DOHH2 (cell line): ENCODE measurements around the gene KRTAP10-1.

ENCODE experiments used
- H3F3A ChIP-seq: fragments of 200-600 bp; sonication (generic), shearing (Covaris generic); 2 replicates; pipeline ENCODE4 v1.6.0; 2016; ENCODE audit warnings: antibody characterized with exemption, mild to moderate bottlenecking; ENCODE audit not compliant: control insufficient read depth, insufficient read depth
- H3K27ac ChIP-seq: fragments of 200-600 bp; sonication (generic); 2 replicates; pipeline ENCODE4 v1.5.1; 2014; ENCODE audit warnings: low read depth, mild to moderate bottlenecking, low read length, moderate library complexity
- H3K27me3 ChIP-seq: fragments of 200-600 bp; sonication (generic); 2 replicates; pipeline ENCODE4 v1.6.1; 2014; ENCODE audit warnings: mild to moderate bottlenecking, low read length, mixed read lengths; ENCODE audit not compliant: control insufficient read depth
- H3K36me3 ChIP-seq: fragments of 200-600 bp; sonication (generic); 2 replicates; pipeline ENCODE4 v1.6.1; 2014; ENCODE audit warnings: mild to moderate bottlenecking, low read length, moderate library complexity, mixed read lengths; ENCODE audit not compliant: control insufficient read depth
- H3K4me1 ChIP-seq: fragments of 200-600 bp; sonication (generic); 2 replicates; pipeline ENCODE4 v1.6.1; 2014; ENCODE audit warnings: mild to moderate bottlenecking, low read length, mixed read lengths; ENCODE audit not compliant: control insufficient read depth
- H3K4me2 ChIP-seq: fragments of 200-600 bp; sonication (generic); 2 replicates; pipeline ENCODE4 v1.6.0; 2014; ENCODE audit warnings: mild to moderate bottlenecking, low read length, moderate library complexity
- H3K4me3 ChIP-seq: fragments of 200-600 bp; sonication (generic); 2 replicates; pipeline ENCODE4 v1.5.1; 2014; ENCODE audit warnings: mild to moderate bottlenecking, low read length, mixed read lengths
- H3K79me2 ChIP-seq: fragments of 200-600 bp; sonication (generic); 2 replicates; pipeline ENCODE4 v1.6.1; 2014; ENCODE audit warnings: mild to moderate bottlenecking, low read length, mixed read lengths; ENCODE audit not compliant: control insufficient read depth
- H3K9me2 ChIP-seq: fragments of 200-600 bp; sonication (generic); replicated peaks from 2 replicates; pipeline ENCODE4 v1.6.1; 2014; ENCODE audit warnings: mild to moderate bottlenecking, low read length, mixed read lengths; ENCODE audit not compliant: control insufficient read depth
- H3K9me3 ChIP-seq: fragments of 200-600 bp; sonication (generic); 2 replicates; pipeline ENCODE4 v1.6.1; 2014; ENCODE audit warnings: antibody characterized with exemption, low read length, mixed read lengths; ENCODE audit not compliant: control insufficient read depth, insufficient read depth
- H4K20me1 ChIP-seq: fragments of 200-600 bp; sonication (generic); 2 replicates; pipeline ENCODE4 v1.6.0; 2014; ENCODE audit warnings: low read depth, mild to moderate bottlenecking, antibody characterized with exemption, low read length, moderate library complexity; ENCODE audit not compliant: control insufficient read depth, insufficient read depth
- EZH2phosphoT487 ChIP-seq: fragments of 200-600 bp; sonication (generic); IDR thresholded peaks from 2 replicates; pipeline ENCODE4 v1.6.1; 2017; ENCODE audit warnings: borderline replicate concordance, mild to moderate bottlenecking, antibody characterized with exemption, low read length, moderate library complexity, mixed read lengths
- TF ChIP-seq, protein P1 (sequence below): fragments of 200-600 bp; sonication (generic); IDR thresholded peaks from one replicate; pipeline ENCODE4 v1.5.1; 2014; ENCODE audit warnings: antibody characterized with exemption, mild to moderate bottlenecking, low read depth, low read length; ENCODE audit not compliant: poor library complexity, severe bottlenecking

The KRTAP10-1 gene

DNA sequence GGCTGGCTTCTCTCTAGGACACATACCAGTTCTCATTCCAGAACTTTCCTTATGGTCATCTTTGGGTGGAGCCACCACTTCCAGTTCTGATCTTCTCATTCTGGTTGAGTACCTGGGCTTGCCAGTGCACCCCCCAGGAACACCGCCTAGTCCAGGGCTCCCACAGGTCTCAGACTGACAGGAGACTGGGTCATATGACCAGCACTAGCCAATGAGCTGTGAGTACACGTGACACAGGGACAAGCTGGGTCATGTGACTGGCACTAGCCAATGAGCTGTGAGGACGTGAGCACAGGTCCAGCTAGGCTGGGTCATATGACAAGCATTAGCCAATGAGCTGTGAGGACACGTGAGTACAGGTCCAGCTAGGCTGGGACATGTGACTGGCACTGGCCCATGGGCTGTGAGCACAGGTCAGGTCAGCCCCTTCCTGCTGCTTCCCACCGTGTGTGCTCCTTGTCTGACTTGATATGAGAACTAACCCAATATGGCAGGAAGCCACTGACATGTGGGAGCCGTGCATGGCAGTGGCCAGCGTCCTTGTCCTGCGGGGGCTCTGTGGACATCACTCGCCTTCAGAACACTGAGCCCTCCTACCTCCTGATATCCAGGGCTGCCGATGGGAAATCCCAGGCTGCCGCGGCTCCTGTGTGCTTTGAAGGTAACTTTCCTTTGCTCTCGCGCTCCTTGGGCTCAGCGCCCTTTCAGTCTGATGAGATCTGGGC, 22.7 kb downstream of the KRTAP10-1 start:
- H3K27me3 ChIP-seq: no peaks in the 10 kb centered on the region
- H3K4me3 ChIP-seq: no peak overlapping the region
- no peaks in the 10 kb centered on the region for H3F3A ChIP-seq
- peaks cover 10% of the 10 kb centered on the region; the same call in 1 of the 2 replicates for H3K9me3 ChIP-seq
- H3K27ac ChIP-seq: no peak overlapping the region
- no peaks in the 10 kb centered on the region for H4K20me1 ChIP-seq
- H3K4me2 ChIP-seq: no peak overlapping the region
- no peaks in the 10 kb centered on the region for H3K79me2 ChIP-seq
- no peaks in the 10 kb centered on the region for H3K36me3 ChIP-seq
- no peak for TF ChIP-seq EZH2phosphoT487
- TF ChIP-seq, protein P1, sequence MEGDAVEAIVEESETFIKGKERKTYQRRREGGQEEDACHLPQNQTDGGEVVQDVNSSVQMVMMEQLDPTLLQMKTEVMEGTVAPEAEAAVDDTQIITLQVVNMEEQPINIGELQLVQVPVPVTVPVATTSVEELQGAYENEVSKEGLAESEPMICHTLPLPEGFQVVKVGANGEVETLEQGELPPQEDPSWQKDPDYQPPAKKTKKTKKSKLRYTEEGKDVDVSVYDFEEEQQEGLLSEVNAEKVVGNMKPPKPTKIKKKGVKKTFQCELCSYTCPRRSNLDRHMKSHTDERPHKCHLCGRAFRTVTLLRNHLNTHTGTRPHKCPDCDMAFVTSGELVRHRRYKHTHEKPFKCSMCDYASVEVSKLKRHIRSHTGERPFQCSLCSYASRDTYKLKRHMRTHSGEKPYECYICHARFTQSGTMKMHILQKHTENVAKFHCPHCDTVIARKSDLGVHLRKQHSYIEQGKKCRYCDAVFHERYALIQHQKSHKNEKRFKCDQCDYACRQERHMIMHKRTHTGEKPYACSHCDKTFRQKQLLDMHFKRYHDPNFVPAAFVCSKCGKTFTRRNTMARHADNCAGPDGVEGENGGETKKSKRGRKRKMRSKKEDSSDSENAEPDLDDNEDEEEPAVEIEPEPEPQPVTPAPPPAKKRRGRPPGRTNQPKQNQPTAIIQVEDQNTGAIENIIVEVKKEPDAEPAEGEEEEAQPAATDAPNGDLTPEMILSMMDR: no peak
- H3K4me1 ChIP-seq: no peaks in the 10 kb centered on the region
- no peaks in the 10 kb centered on the region for H3K9me2 ChIP-seq

DNA sequence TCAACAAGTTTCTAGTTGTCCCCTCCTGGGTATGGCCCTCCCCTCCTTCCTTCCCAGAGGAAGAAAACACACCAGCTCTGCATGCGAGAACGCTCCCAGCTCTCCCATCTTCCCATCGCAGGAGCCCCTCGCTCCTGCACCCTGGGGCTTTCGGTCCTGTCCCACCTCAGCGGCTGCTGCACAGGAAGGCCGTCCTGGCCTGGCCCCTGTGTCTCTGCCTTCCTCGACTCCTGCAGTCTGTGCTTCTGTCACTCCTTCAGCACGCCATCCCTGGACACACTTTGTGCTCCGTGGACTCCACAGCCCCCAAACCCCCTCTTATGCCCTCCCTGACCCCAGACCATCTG, 23.2 kb downstream of the KRTAP10-1 start:
- H3K9me3 ChIP-seq: peaks cover 7% of the 10 kb centered on the region; the same call in 1 of the 2 replicates
- H3F3A ChIP-seq: no peaks in the 10 kb centered on the region
- H3K27ac ChIP-seq: no peak overlapping the region
- no peak overlapping the region for H3K4me3 ChIP-seq
- TF ChIP-seq EZH2phosphoT487: no peak
- TF ChIP-seq, protein P1: no peak
- H3K79me2 ChIP-seq: no peaks in the 10 kb centered on the region
- no peaks in the 10 kb centered on the region for H4K20me1 ChIP-seq
- H3K4me2 ChIP-seq: no peak overlapping the region
- H3K9me2 ChIP-seq: no peaks in the 10 kb centered on the region
- H3K4me1 ChIP-seq: no peaks in the 10 kb centered on the region
- H3K27me3 ChIP-seq: no peaks in the 10 kb centered on the region
- no peaks in the 10 kb centered on the region for H3K36me3 ChIP-seq

DNA sequence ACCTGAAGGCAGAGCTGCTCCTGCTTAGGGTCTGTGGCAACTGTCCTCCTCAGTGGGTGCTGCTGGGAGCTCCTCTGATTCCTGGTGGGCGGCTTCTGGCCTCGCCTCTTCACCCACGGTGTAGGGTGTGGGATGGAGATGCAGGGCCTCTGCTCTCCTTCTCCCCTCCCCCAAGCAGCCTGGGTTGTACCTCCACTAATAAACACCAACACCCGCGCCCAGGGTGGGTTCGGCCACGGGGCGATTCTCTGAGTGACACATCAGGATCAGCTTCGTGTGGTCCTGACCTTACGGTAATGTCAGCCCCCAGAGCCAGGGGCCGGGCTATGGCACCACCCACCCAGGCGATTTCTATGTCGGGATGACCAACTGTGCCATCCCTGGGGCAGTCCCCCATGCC, 23.7 kb downstream of the KRTAP10-1 start:
- Histone ChIP-seq H3K4me2 (no peak overlapping the region), H3K9me3 (peaks cover 7% of the 10 kb centered on the region; the same call in 1 of the 2 replicates), H3K9me2 (no peaks in the 10 kb centered on the region), H3K27ac (no peak overlapping the region), H3K4me1 (no peaks in the 10 kb centered on the region), H3F3A (no peaks in the 10 kb centered on the region), H4K20me1 (no peaks in the 10 kb centered on the region), H3K27me3 (no peaks in the 10 kb centered on the region), H3K4me3 (no peak overlapping the region), H3K36me3 (no peaks in the 10 kb centered on the region), H3K79me2 (no peaks in the 10 kb centered on the region)
- TF ChIP-seq EZH2phosphoT487: no peak
- TF ChIP-seq, protein P1: no peak
